ENCODE measurements around the gene MEOX1.

Gene MEOX1

GRCh38 chr17:43597624-43598356 is 63.9 kb downstream of the MEOX1 start:
- CTCF ChIA-PET, result no interaction called here
- no peak overlapping the region for H3K27ac Mint-ChIP-seq
- H3K27me3 Mint-ChIP-seq, result peaks cover 34% of the 10 kb centered on the region
- DNase-seq, result no peak
- no peaks in the 10 kb centered on the region for H3K36me3 Mint-ChIP-seq
- no peaks in the 10 kb centered on the region for H3K9me3 Mint-ChIP-seq
- no peak overlapping the region for H3K4me3 Mint-ChIP-seq
- peaks cover 4% of the 10 kb centered on the region for H3K4me1 Mint-ChIP-seq

- DNase-seq, result no peak
- peaks cover 4% of the 10 kb centered on the region for H3K4me1 Mint-ChIP-seq
- H3K27ac Mint-ChIP-seq, result no peak overlapping the region
- no peak overlapping the region for H3K4me3 Mint-ChIP-seq
- H3K27me3 Mint-ChIP-seq, result peaks cover 33% of the 10 kb centered on the region
- no peaks in the 10 kb centered on the region for H3K36me3 Mint-ChIP-seq
- CTCF ChIA-PET, result no interaction called here
- no peaks in the 10 kb centered on the region for H3K9me3 Mint-ChIP-seq
Measured at GRCh38 chr17:43595466-43595865, 66.3 kb downstream of the MEOX1 start.

- Mint-ChIP-seq H3K9me3 (no peaks in the 10 kb centered on the region), H3K27me3 (peaks cover 19% of the 10 kb centered on the region), H3K4me1 (peaks cover 4% of the 10 kb centered on the region), H3K36me3 (no peaks in the 10 kb centered on the region), H3K4me3 (no peak overlapping the region), H3K27ac (no peak overlapping the region)
- no peak for DNase-seq
- CTCF ChIA-PET, result interaction anchor here (1.1 kb wide), 1 partner anchor 15 kb away, joined by 3 read pairs; no protein-coding TSS in a partner anchor
Measured at GRCh38 chr17:43591779-43592562, 69.8 kb downstream of the MEOX1 start.

GRCh38 chr17:43591001-43591400 is 70.7 kb downstream of the MEOX1 start:
- H3K9me3 Mint-ChIP-seq, result no peaks in the 10 kb centered on the region
- CTCF ChIA-PET, result interaction anchor here (0.8 to 1.1 kb wide), 2 partner anchors 14 to 83 kb away, joined by 3 read pairs; no protein-coding TSS in a partner anchor
- no peak for DNase-seq
- no peak overlapping the region for H3K4me3 Mint-ChIP-seq
- H3K36me3 Mint-ChIP-seq, result no peaks in the 10 kb centered on the region
- peaks cover 4% of the 10 kb centered on the region for H3K4me1 Mint-ChIP-seq
- H3K27me3 Mint-ChIP-seq, result peaks cover 10% of the 10 kb centered on the region
- H3K27ac Mint-ChIP-seq, result no peak overlapping the region

All from activated naive CD4-positive, alpha-beta T cell treated with anti-CD3 and anti-CD28 coated beads, Interleukin-2, amount 10 ng/mL, durations not matched to agents 7 days and 5 days (primary cell).